Neutrophil (primary cell): Measurements from ENCODE around the gene LGALS8.
"Not testable (repeated sequence)": the region's sequence is repeated elsewhere in the genome, so short reads cannot be mapped to it uniquely, and the experiment has no call there.

ENCODE experiments used
- H3K27ac ChIP-seq: fragments of 200-600 bp; sonication (generic); 2 replicates; pipeline ENCODE4 v1.5.1; 2016; ENCODE audit warnings: mild to moderate bottlenecking, moderate library complexity
- H3K27me3 ChIP-seq: fragments of 200-600 bp; sonication (generic); 2 replicates; pipeline ENCODE4 v1.6.0; 2016; ENCODE audit warnings: mild to moderate bottlenecking
- H3K36me3 ChIP-seq: fragments of 200-600 bp; sonication (generic); 2 replicates; pipeline ENCODE4 v1.5.1; 2017
- H3K4me1 ChIP-seq, 2 experiments: fragments of 200-600 bp in 1 of 2; sonication (generic) in 1 of 2; 1 replicate in 1 of 2; 2 replicates in 1 of 2; pipeline versions ENCODE4 v1.5.1 to v1.6.1; 2013 to 2016; ENCODE audit warnings: low read depth in 1 of 2, low read length in 1 of 2, mild to moderate bottlenecking in 1 of 2, moderate library complexity in 1 of 2; ENCODE audit not compliant: control insufficient read depth in 1 of 2, insufficient read depth in 1 of 2
- H3K4me3 ChIP-seq, 2 experiments: fragments of 200-600 bp in 1 of 2; sonication (generic) in 1 of 2; 1 replicate in 1 of 2; 2 replicates in 1 of 2; pipeline ENCODE4 v1.5.1; 2013 to 2016; ENCODE audit warnings: low read depth in 1 of 2, low read length in 1 of 2, mild to moderate bottlenecking in 1 of 2, moderate library complexity in 1 of 2
- H3K9me3 ChIP-seq: fragments of 200-600 bp; sonication (generic); 2 replicates; pipeline ENCODE4 v1.5.1; 2016
- TF ChIP-seq, protein P1 (sequence below): fragments of 200-600 bp; sonication (generic); IDR thresholded peaks from 2 replicates; pipeline ENCODE4 v1.5.1; 2016; ENCODE audit warnings: antibody characterized with exemption

LGALS8 gene

GRCh38 chr1:236568285-236568894 lies 44.6 kb downstream of the LGALS8 start:
- H3K27ac ChIP-seq, result no peak overlapping the region

DNA sequence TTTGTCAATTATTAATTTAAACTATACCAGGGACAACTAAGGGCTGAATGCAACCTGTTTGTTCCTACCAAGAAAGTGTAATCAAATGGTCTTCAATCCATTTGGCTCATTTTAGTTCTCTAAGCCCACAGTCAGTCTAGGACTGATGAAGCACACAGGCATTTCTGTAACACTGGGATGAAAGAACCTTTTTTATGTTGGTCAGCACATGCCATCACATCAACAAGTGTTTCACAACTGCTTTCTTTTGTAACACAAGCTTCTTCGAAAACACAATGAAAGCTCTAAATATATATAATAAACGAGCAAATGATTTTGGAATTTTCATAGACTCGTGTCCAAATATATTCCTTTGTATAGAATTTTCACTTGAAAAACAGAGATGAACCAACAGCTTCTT lies 51.7 kb downstream of the LGALS8 start:
- Histone ChIP-seq H3K36me3 (peaks cover 55% of the 10 kb centered on the region), H3K4me1 (no peaks in the 10 kb centered on the region), H3K9me3 (no peaks in the 10 kb centered on the region), H3K27me3 (no peaks in the 10 kb centered on the region), H3K27ac (no peak overlapping the region), H3K4me3 (no peak overlapping the region)
- TF ChIP-seq, protein P1, sequence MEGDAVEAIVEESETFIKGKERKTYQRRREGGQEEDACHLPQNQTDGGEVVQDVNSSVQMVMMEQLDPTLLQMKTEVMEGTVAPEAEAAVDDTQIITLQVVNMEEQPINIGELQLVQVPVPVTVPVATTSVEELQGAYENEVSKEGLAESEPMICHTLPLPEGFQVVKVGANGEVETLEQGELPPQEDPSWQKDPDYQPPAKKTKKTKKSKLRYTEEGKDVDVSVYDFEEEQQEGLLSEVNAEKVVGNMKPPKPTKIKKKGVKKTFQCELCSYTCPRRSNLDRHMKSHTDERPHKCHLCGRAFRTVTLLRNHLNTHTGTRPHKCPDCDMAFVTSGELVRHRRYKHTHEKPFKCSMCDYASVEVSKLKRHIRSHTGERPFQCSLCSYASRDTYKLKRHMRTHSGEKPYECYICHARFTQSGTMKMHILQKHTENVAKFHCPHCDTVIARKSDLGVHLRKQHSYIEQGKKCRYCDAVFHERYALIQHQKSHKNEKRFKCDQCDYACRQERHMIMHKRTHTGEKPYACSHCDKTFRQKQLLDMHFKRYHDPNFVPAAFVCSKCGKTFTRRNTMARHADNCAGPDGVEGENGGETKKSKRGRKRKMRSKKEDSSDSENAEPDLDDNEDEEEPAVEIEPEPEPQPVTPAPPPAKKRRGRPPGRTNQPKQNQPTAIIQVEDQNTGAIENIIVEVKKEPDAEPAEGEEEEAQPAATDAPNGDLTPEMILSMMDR, result no peak

More at GRCh38 chr1:236568285-236568894, 44.6 kb downstream of the LGALS8 start:
- Histone ChIP-seq H3K27me3 (no peaks in the 10 kb centered on the region), H3K4me3 (no peak overlapping the region), H3K9me3 (no peaks in the 10 kb centered on the region), H3K4me1 (no peaks in the 10 kb centered on the region), H3K36me3 (peaks cover 93% of the 10 kb centered on the region)
- TF ChIP-seq, protein P1, result no peak

GRCh38 chr1:236576004-236576403 lies 52.2 kb downstream of the LGALS8 start:
- no peaks in the 10 kb centered on the region for H3K9me3 ChIP-seq
- H3K4me1 ChIP-seq, result no peaks in the 10 kb centered on the region
- no peaks in the 10 kb centered on the region for H3K27me3 ChIP-seq
- H3K27ac ChIP-seq, result no peak overlapping the region
- TF ChIP-seq, protein P1, result no peak
- peaks cover 52% of the 10 kb centered on the region for H3K36me3 ChIP-seq
- H3K4me3 ChIP-seq, result no peak overlapping the region

DNA sequence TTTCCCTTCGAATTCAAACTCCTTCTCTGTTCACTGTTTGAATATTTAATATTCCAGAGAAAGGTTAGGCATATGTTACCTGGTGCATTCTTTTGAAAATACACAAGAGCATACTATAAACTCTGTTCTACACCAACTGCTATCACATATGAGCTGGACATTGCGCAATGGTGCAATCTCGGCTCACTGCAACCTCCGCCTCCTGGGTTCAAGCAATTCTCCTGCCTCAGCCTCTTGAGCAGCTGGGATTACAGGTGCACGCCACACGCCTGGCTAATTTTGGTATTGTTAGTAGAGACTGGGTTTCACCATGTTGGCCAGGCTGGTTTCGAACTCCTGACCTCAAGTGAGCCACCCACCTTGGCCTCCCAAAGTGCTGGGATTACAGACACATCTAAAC lies 53.3 kb downstream of the LGALS8 start:
- H3K27me3 ChIP-seq, H3K9me3 ChIP-seq, H3K27ac ChIP-seq, H3K4me3 ChIP-seq, H3K4me1 ChIP-seq: not testable (repeated sequence)
- H3K36me3 ChIP-seq, result peaks cover 50% of the 10 kb centered on the region

DNA sequence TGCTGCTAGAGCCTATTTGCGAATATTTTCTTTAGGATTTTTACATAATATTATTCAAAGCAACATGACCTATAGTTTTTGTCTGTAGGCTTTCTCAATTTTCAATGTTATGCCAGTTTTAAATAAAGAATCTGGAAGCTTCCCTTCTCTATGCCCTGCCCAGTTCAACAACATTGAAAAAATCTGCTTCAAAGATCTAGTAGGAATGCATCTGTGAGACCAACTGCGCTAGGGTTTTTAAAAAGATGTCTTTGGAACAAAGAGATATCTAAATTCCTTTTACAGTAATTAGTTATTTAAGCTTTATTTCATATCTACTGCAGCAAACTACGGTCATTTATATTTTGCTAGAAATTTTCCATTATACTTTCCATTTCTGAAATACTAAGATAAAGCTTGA lies 54.9 kb downstream of the LGALS8 start:
- H3K4me3 ChIP-seq, result no peak overlapping the region
- H3K4me1 ChIP-seq, result no peaks in the 10 kb centered on the region
- H3K9me3 ChIP-seq, result no peaks in the 10 kb centered on the region
- H3K27ac ChIP-seq, result no peak overlapping the region
- TF ChIP-seq, protein P1, result no peak
- H3K27me3 ChIP-seq, result no peaks in the 10 kb centered on the region
- H3K36me3 ChIP-seq, result peaks cover 45% of the 10 kb centered on the region

GRCh38 chr1:236580404-236580803 lies 56.6 kb downstream of the LGALS8 start:
- H3K36me3 ChIP-seq, result peaks cover 46% of the 10 kb centered on the region
- not testable (repeated sequence) for H3K4me3 ChIP-seq, H3K27ac ChIP-seq, H3K27me3 ChIP-seq, H3K4me1 ChIP-seq, H3K9me3 ChIP-seq

DNA sequence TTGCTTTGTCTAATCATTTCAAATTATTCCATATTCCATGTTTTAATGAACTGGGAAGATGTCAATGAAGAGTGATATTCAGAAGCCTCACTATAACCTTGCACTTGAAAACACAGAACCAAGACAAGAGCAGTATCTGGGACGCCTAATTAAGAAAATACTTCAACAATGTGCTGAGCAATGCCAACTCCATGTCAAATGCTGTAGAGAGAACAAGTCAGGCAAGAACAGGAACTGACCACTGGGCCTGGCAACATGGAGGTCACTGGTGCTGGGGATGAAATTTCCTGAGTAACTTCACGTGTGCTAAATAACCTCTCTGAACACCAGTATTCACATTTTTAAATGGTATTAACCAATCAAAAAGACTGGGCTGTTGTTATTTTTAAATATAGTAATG lies 57.7 kb downstream of the LGALS8 start:
- TF ChIP-seq, protein P1, result no peak
- no peak overlapping the region for H3K27ac ChIP-seq
- peaks cover 41% of the 10 kb centered on the region for H3K36me3 ChIP-seq

More for the DNA sequence above, 57.7 kb downstream of the LGALS8 start:
- no peaks in the 10 kb centered on the region for H3K9me3 ChIP-seq
- H3K4me1 ChIP-seq, result no peaks in the 10 kb centered on the region
- H3K27me3 ChIP-seq, result no peaks in the 10 kb centered on the region
- H3K4me3 ChIP-seq, result no peak overlapping the region
